HepG2 (cell line): ENCODE data around the gene SRSF12. TPM values are rescaled to one million over a fixed set of nuclear protein-coding genes. Genes with fewer than 3 reads are reported as not detected.

Experiments
- ATAC-seq: fragments of 200-7000 bp; cut with Tn5 transposase; 3 replicates; pipeline ENCODE4 v1.9.1; 2020; ENCODE audit warnings: mild to moderate bottlenecking, moderate library complexity
- Bru-seq: library from RNA; stranded (reverse); fragments of 400-500 nt; gene quantifications from one replicate; lab custom pipeline; 2021; lab: Mats Ljungman, UMichigan
- BruChase-seq, 2 experiments: library from RNA; stranded (reverse); fragments of 400-500 nt; gene quantifications; one replicate each; lab custom pipeline; 2021; lab: Mats Ljungman, UMichigan
- BruUV-seq: library from RNA; stranded (reverse); fragments of 400-500 nt; replicated peaks from 2 replicates; lab custom pipeline; 2021; lab: Mats Ljungman, UMichigan
- CTCF ChIA-PET: fragments of 300-600 bp; formaldehyde crosslinking; extraction: SDS; loops from one replicate; lab custom pipeline; 2021; ENCODE audit warnings: low total read pairs, inconsistent platforms, low intra/inter-chr PET ratio; lab: Yijun Ruan, JAX
- POLR2A ChIA-PET: fragments of 350-600 bp; sonication (Branson Sonifier 250); formaldehyde crosslinking; loops from one replicate; lab custom pipeline; 2020; ENCODE audit warnings: antibody characterized with exemption, inconsistent platforms; lab: Yijun Ruan, JAX
- DNase-seq: peaks from one replicate; pipeline ENCODE4 v3.0.0-alpha.2; 2015; ENCODE audit warnings: low spot score
- FAIRE-seq: peaks from 3 replicates; lab custom pipeline; 2011; peaks lifted over from hg19 to GRCh38; lab: Jason Lieb, UNC
- H2AFZ ChIP-seq: one replicate; pipeline ENCODE4 v1.6.1; 2011; ENCODE audit warnings: low read length, inconsistent platforms
- H3K27ac ChIP-seq: fragments of 300-600 bp; 3 replicates; pipeline ENCODE4 v1.8.0; 2011; ENCODE audit warnings: mixed run types, mild to moderate bottlenecking, mixed read lengths, low read length, inconsistent platforms; ENCODE audit not compliant: insufficient read depth; ENCODE audit errors: extremely low read length
- H3K27me3 ChIP-seq, 2 experiments: fragments of 200-600 bp in 1 of 2; 2 replicates in 1 of 2; 3 replicates in 1 of 2; pipeline versions ENCODE4 v1.6.0 to v1.8.0; 2011; ENCODE audit warnings: low read length in 2 of 2, mild to moderate bottlenecking in 2 of 2, moderate library complexity in 2 of 2, inconsistent platforms in 1 of 2; ENCODE audit not compliant: insufficient read depth in 2 of 2, control insufficient read depth in 1 of 2
- H3K36me3 ChIP-seq, 2 experiments: fragments of 200-600 bp in 1 of 2; replicated peaks in 1 of 2; 2 replicates in 1 of 2; 3 replicates in 1 of 2; pipeline versions ENCODE4 v1.5.1 to v1.8.0; 2011; ENCODE audit warnings: low read length in 2 of 2, inconsistent platforms in 1 of 2; ENCODE audit not compliant: insufficient read depth in 2 of 2, control insufficient read depth in 1 of 2
- H3K4me1 ChIP-seq: 2 replicates; pipeline ENCODE4 v1.5.1; 2012; ENCODE audit warnings: low read length, inconsistent platforms; ENCODE audit not compliant: insufficient read depth
- H3K4me2 ChIP-seq: 2 replicates; pipeline ENCODE4 v1.6.0; 2011; ENCODE audit warnings: low read depth, low read length, inconsistent platforms
- H3K4me3 ChIP-seq, 3 experiments: fragments of 200-600 bp in 1 of 3; sonication (generic), shearing (Covaris generic) in 1 of 3; replicated peaks in 1 of 3; 2 replicates each; pipeline ENCODE4 v1.5.1; 2011 to 2016; ENCODE audit warnings: low read length in 3 of 3, inconsistent platforms in 2 of 3, low read depth in 2 of 3, mild to moderate bottlenecking in 2 of 3, control low read depth in 1 of 3, mixed read lengths in 1 of 3; ENCODE audit not compliant: insufficient read depth in 1 of 3
- H3K79me2 ChIP-seq: one replicate; pipeline ENCODE4 v1.6.1; 2011; ENCODE audit warnings: low read length, inconsistent platforms; ENCODE audit not compliant: insufficient read depth
- H3K9ac ChIP-seq: 2 replicates; pipeline ENCODE4 v1.6.0; 2011; ENCODE audit warnings: mild to moderate bottlenecking, low read depth, low read length, inconsistent platforms; ENCODE audit not compliant: insufficient read depth
- H3K9me3 ChIP-seq: 2 replicates; pipeline ENCODE4 v1.5.1; 2012; ENCODE audit warnings: mild to moderate bottlenecking, low read length
- H4K20me1 ChIP-seq: 2 replicates; pipeline ENCODE4 v1.6.0; 2011; ENCODE audit warnings: inconsistent platforms, mild to moderate bottlenecking, low read length, moderate library complexity; ENCODE audit not compliant: insufficient read depth
- EEA1 ChIP-seq: sonication (generic); formaldehyde crosslinking; IDR thresholded peaks from 2 replicates; pipeline ENCODE4 v1.5.1; 2020; ENCODE audit warnings: mild to moderate bottlenecking, missing genetic modification reagents, borderline replicate concordance
- HIVEP1 ChIP-seq: sonication (generic); formaldehyde crosslinking; IDR thresholded peaks from 2 replicates; pipeline ENCODE4 v1.4.0; 2020; ENCODE audit warnings: mild to moderate bottlenecking, missing genetic modification reagents
- MTERF4 ChIP-seq: sonication (generic); formaldehyde crosslinking; IDR thresholded peaks from 2 replicates; pipeline ENCODE4 v1.8.0; 2023; ENCODE audit warnings: mild to moderate bottlenecking, missing genetic modification reagents
- RARG ChIP-seq: sonication (generic); formaldehyde crosslinking; IDR thresholded peaks from 2 replicates; pipeline ENCODE4 v1.4.0; 2020; ENCODE audit warnings: low read depth, mild to moderate bottlenecking, missing genetic modification reagents
- REPIN1 ChIP-seq: sonication (generic); formaldehyde crosslinking; IDR thresholded peaks from 2 replicates; pipeline ENCODE4 v1.8.0; 2022; ENCODE audit warnings: missing genetic modification reagents, low read depth, mild to moderate bottlenecking, borderline replicate concordance
- SP4 ChIP-seq: sonication (generic); formaldehyde crosslinking; IDR thresholded peaks from 2 replicates; pipeline ENCODE4 v1.8.1; 2023; ENCODE audit warnings: mild to moderate bottlenecking, missing genetic modification reagents
- SPEN ChIP-seq: sonication (generic); formaldehyde crosslinking; IDR thresholded peaks from 2 replicates; pipeline ENCODE4 v1.5.1; 2020; ENCODE audit warnings: low read depth, mild to moderate bottlenecking, missing genetic modification reagents
- ZMAT3 ChIP-seq: sonication (generic); formaldehyde crosslinking; conservative IDR thresholded peaks from 2 replicates; pipeline ENCODE4 v1.7.0; 2021; ENCODE audit warnings: missing genetic modification reagents
- ZMYM4 ChIP-seq: sonication (generic); formaldehyde crosslinking; IDR thresholded peaks from 2 replicates; pipeline ENCODE4 v1.8.1; 2023; ENCODE audit warnings: mild to moderate bottlenecking, missing genetic modification reagents
- ZNF543 ChIP-seq: sonication (generic); formaldehyde crosslinking; IDR thresholded peaks from 2 replicates; pipeline ENCODE4 v1.4.0; 2020; ENCODE audit warnings: mild to moderate bottlenecking, missing genetic modification reagents
- ZNF556 ChIP-seq: sonication (generic); formaldehyde crosslinking; IDR thresholded peaks from 2 replicates; pipeline ENCODE4 v1.4.0; 2020; ENCODE audit warnings: mild to moderate bottlenecking, missing genetic modification reagents, borderline replicate concordance
- ZNF574 ChIP-seq: sonication (generic); formaldehyde crosslinking; IDR thresholded peaks from 2 replicates; pipeline ENCODE4 v1.4.0; 2020; ENCODE audit warnings: missing genetic modification reagents
- ZSCAN31 ChIP-seq: sonication (generic); formaldehyde crosslinking; IDR thresholded peaks from 2 replicates; pipeline ENCODE4 v1.5.0; 2020; ENCODE audit warnings: low read depth, mild to moderate bottlenecking, missing genetic modification reagents
- WGBS: methylation state at CpG from one replicate; pipeline ENCODE4 v1.1.6; 2017; ENCODE audit warnings: low lambda C conversion rate; 5-methylcytosine and 5-hydroxymethylcytosine counted together
- in situ Hi-C: cut with HindIII; loops from 2 replicates; pipeline ENCODE4 v1.10.0; 2017; ENCODE audit warnings: low pct_unique_long_range_greater_than_20kb; ENCODE audit not compliant: extremely low pct_ligation_motif_present
- intact Hi-C: fragments of 100-400 bp; cut with micrococcal nuclease; formaldehyde crosslinking; loops from one replicate; pipeline ENCODE4 v1.10.0; 2022; ENCODE audit not compliant: unreplicated experiment
- long read RNA-seq, 2 experiments: library from RNA in 1 of 2; library from polyadenylated mRNA in 1 of 2; stranded (forward) in 1 of 2; unstranded in 1 of 2; transcript quantifications; one replicate each; pipeline ENCODE4 v2.0.0, GENCODE V29; 2019 to 2022
- polyA minus RNA-seq, 3 experiments: library from RNA; depleted of rRNA, polyadenylated mRNA; stranded (reverse); fragments of >200 nt; gene quantifications; 2 replicates each; pipeline ENCODE4 v1.2.3, GENCODE V29; 2011; ENCODE audit warnings: low replicate concordance in 1 of 3
- polyA plus RNA-seq, 8 experiments: library from polyadenylated mRNA; depleted of rRNA in 3 of 8; stranded (reverse) in 7 of 8; unstranded in 1 of 8; fragments of >200 nt; fragmentation: Illumina TruSeq in 4 of 8; extraction: Trizol in 4 of 8; gene quantifications; 2 replicates each; pipeline versions ENCODE4 v1.2.1 to v1.2.3, GENCODE V29; 2011 to 2016; ENCODE audit warnings: low read depth in 4 of 8, missing spikeins in 1 of 8, mixed read lengths in 1 of 8; ENCODE audit not compliant: insufficient read depth in 1 of 8
- total RNA-seq, 5 experiments: library from RNA; depleted of rRNA; stranded (reverse); fragments of >200 nt; fragmentation: Illumina TruSeq; extraction: Trizol; gene quantifications; 2 replicates each; pipeline ENCODE4 v1.2.3, GENCODE V29; 2016; ENCODE audit warnings: low read depth in 1 of 5

SRSF12 gene
- 1.9 TPM in 2 replicates for total RNA-seq (2016; rRNA removed; fragmentation: Illumina TruSeq; extraction: Trizol)
- 1.3 TPM in 2 replicates for total RNA-seq (2016; cell fraction: cytosol; rRNA removed; fragmentation: Illumina TruSeq; extraction: Trizol; ENCODE audit: low read depth)
- total RNA-seq (2016; cell fraction: insoluble cytoplasmic fraction; rRNA removed; fragmentation: Illumina TruSeq; extraction: Trizol) = 1.8 and 2.0 TPM in 2 replicates
- total RNA-seq (2016; cell fraction: membrane; rRNA removed; fragmentation: Illumina TruSeq; extraction: Trizol) = 1.8 and 2.4 TPM in 2 replicates
- total RNA-seq (2016; cell fraction: nucleus; rRNA removed; fragmentation: Illumina TruSeq; extraction: Trizol) = 2.2 TPM in 2 replicates
- 1.4 and 1.7 TPM in 2 replicates for polyA plus RNA-seq (2011; rRNA removed)
- polyA plus RNA-seq (2011; cell fraction: cytosol; rRNA removed) = 0.78 and 0.99 TPM in 2 replicates
- polyA plus RNA-seq (2011; cell fraction: nucleus; rRNA removed) = 1.0 and 1.6 TPM in 2 replicates
- 1.9 and 2.1 TPM in 2 replicates for polyA plus RNA-seq (2012)
- 1.4 and 1.6 TPM in 2 replicates for polyA plus RNA-seq (2016; cell fraction: cytosol; fragmentation: Illumina TruSeq; extraction: Trizol; ENCODE audit: low read depth)
- 2.6 and 2.8 TPM in 2 replicates for polyA plus RNA-seq (2016; cell fraction: insoluble cytoplasmic fraction; fragmentation: Illumina TruSeq; extraction: Trizol; ENCODE audit: low read depth)
- 1.8 and 3.0 TPM in 2 replicates for polyA plus RNA-seq (2016; cell fraction: membrane; fragmentation: Illumina TruSeq; extraction: Trizol; ENCODE audit: low read depth)
- 5.7 and 6.1 TPM in 2 replicates for polyA plus RNA-seq (2016; cell fraction: nucleus; fragmentation: Illumina TruSeq; extraction: Trizol; ENCODE audit: insufficient read depth, low read depth)
- polyA minus RNA-seq (2011; rRNA and poly(A)+ RNA removed; ENCODE audit: low replicate concordance) = 0.20 TPM in 1 of 2 replicates, not detected in the other
- polyA minus RNA-seq (2011; cell fraction: cytosol; rRNA and poly(A)+ RNA removed) = 0.49 and 1.2 TPM in 2 replicates
- 2.4 and 3.1 TPM in 2 replicates for polyA minus RNA-seq (2011; cell fraction: nucleus; rRNA and poly(A)+ RNA removed)
- percentile 46 among the genes with signal in this experiment for Bru-seq, nascent RNA
- BruChase-seq, experiment 1, labeled RNA remaining after a 6-hour chase = percentile 52 among the genes with signal in this experiment
- BruChase-seq, experiment 2, labeled RNA remaining after a 2-hour chase = percentile 47 among the genes with signal in this experiment
- long read RNA-seq, experiment 1, partial matches to known transcripts = 0 of 1 reads
- long read RNA-seq, experiment 1, other reads (novel, unspliced or antisense) = 0 of 1 reads
- long read RNA-seq, experiment 2, partial matches to known transcripts = 0 of 4 reads
- long read RNA-seq, experiment 2, other reads (novel, unspliced or antisense) = 2 of 4 reads

DNA sequence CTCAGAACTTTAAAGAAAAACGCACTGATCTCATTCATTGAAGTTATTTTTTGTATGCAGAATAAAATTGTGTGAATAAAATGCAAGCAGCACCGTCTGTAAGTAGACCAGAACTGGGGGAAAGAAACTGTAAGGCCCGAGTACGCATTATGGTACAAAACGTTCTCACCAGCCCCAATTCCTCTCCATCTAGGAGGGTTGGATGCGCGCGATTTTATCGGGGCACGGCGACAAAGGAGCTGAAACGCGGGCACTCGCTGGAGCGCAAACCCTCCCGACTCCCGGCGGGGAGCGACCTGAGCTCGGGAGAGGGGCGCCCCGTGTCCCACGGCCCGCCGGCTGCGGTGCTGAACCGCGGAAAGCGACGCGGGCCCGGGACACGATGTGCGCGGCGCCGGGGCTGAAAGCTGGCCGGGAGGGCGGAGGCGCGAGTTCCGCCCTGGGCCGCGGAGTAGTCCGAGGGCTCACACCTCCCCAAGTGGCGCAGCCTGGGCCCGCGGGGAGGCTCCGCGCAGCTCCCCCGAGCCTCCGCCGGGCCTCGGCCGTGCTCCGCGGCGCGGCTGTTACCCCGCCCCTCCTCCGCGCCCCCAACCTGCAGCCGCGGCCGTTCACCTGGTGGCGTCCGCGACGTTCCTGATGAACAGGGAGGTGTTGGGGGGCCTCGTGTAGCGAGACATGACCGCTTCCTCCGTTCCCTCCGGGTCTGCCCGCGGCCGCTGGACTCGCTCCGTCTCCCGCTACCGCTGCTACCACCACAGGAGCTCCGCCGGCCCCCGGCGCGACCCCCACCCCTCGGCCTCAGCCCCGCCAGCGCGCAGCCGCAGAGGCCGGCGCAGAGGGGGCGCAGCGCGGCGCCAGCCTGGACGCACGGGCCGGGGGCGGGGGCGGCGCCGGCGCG lies at the start of gene SRSF12:
Gene SRSF12 (minus strand): TSS at position 861 of the 898 bp plus-strand sequence. CDS start 184 bp downstream, at position 677.
- H3K4me1 ChIP-seq = peaks cover 38% of the 10 kb centered on the region
- intact Hi-C loops (loop anchor here (1.0 kb wide), 1 partner anchor 135 kb away; no protein-coding TSS in a partner anchor), in situ Hi-C loops (no loop called here)
- FAIRE-seq = no peak
- WGBS = 1% methylated on average over 19 of the region's 106 CpGs
- peak within 1 kb of the TSS; percentile 64 to 79 (median 78) for H3K4me3 ChIP-seq
- peak; percentile 91 for ATAC-seq
- no TSS peak for BruUV-seq
- peak within 1 kb of the TSS; percentile 71 for H3K9ac ChIP-seq
- peak within 1 kb of the TSS; percentile 94 for H3K4me2 ChIP-seq
- H3K27me3 ChIP-seq = no peaks in the 10 kb centered on the region
- no peak within 1 kb of the TSS for H3K27ac ChIP-seq
- DNase-seq = no peak
- H3K36me3 ChIP-seq = no peaks in the 10 kb centered on the region
- H4K20me1 ChIP-seq = no peaks in the 10 kb centered on the region
- ChIA-PET CTCF (interaction anchor here (1.0 to 1.4 kb wide), 2 partner anchors 125 to 134 kb away, joined by 3 read pairs; no protein-coding TSS in a partner anchor), POLR2A (interaction anchor here (0.6 to 2.1 kb wide), 5 partner anchors 13 to 134 kb away, joined by 3 to 12 read pairs (median 3); partner anchors contain the start of genes PM20D2 and PNRC1)
- no peaks in the 10 kb centered on the region for H3K9me3 ChIP-seq
- H2AFZ ChIP-seq = peak within 1 kb of the TSS; percentile 81
- no peaks in the 10 kb centered on the region for H3K79me2 ChIP-seq
- TF ChIP-seq HIVEP1 (CRISPR knock-in tag) (no peak), ZNF574 (CRISPR knock-in tag) (peak; percentile 23), SPEN (peak; percentile 48; the same call in 1 of the 2 replicates), ZMAT3 (CRISPR knock-in tag) (peak; percentile 22; the same call in 1 of the 2 replicates), MTERF4 (CRISPR knock-in tag) (peak; percentile 36; the same call in 1 of the 2 replicates), RARG (no peak), EEA1 (CRISPR knock-in tag) (no peak), ZNF543 (CRISPR knock-in tag) (0 out of 2 replicates have a peak, but pooled peaks have one; percentile 38), ZNF556 (CRISPR knock-in tag) (0 out of 2 replicates have a peak, but pooled peaks have one; percentile 31), SP4 (0 out of 2 replicates have a peak, but pooled peaks have one; percentile 30), ZSCAN31 (0 out of 2 replicates have a peak, but pooled peaks have one; percentile 20), REPIN1 (CRISPR knock-in tag) (no peak), ZMYM4 (CRISPR knock-in tag) (peak; percentile 51; the same call in 1 of the 2 replicates)
